ENCODE results near the gene VPS13D.

- TF ChIP-seq POLR2A (IDR thresholded peaks at IDR 0.05) (no peak), CTCF (IDR thresholded peaks at IDR 0.05) (no peak)
Observed at GRCh38 chr1:12188115-12188514, 41.7 kb upstream of the VPS13D start.

All from esophagus squamous epithelium (tissue), 4 donors.